Astrocyte (in vitro differentiated cells and primary cell): ENCODE results near the gene HLF. TPM values are rescaled to one million over a fixed set of nuclear protein-coding genes. Genes with fewer than 3 reads are reported as not detected.

ENCODE experiments used
- DNase-seq: peaks from one replicate; pipeline ENCODE4 v3.0.0-alpha.2; 2010; ENCODE audit warnings: low read depth
- FAIRE-seq: peaks from 2 replicates; lab custom pipeline; 2011; peaks lifted over from hg19 to GRCh38; lab: Jason Lieb, UNC
- H2AFZ ChIP-seq: 2 replicates; pipeline ENCODE4 v1.6.0; 2012; ENCODE audit warnings: low read depth, low read length, inconsistent platforms
- H3K27ac ChIP-seq: 2 replicates; pipeline ENCODE4 v1.5.1; 2011; ENCODE audit warnings: low read depth, low read length, inconsistent platforms
- H3K27me3 ChIP-seq: 2 replicates; pipeline ENCODE4 v1.6.0; 2011; ENCODE audit warnings: low read length, inconsistent platforms; ENCODE audit not compliant: insufficient read depth
- H3K36me3 ChIP-seq: 2 replicates; pipeline ENCODE4 v1.5.1; 2011; ENCODE audit warnings: low read length, inconsistent platforms; ENCODE audit not compliant: insufficient read depth
- H3K4me1 ChIP-seq: 2 replicates; pipeline ENCODE4 v1.5.1; 2011; ENCODE audit warnings: low read length, inconsistent platforms; ENCODE audit not compliant: insufficient read depth
- H3K4me2 ChIP-seq: 2 replicates; pipeline ENCODE4 v1.6.0; 2012; ENCODE audit warnings: low read length, inconsistent platforms
- H3K4me3 ChIP-seq: 2 replicates; pipeline ENCODE4 v1.5.1; 2011; ENCODE audit warnings: low read depth, mild to moderate bottlenecking, low read length, inconsistent platforms; ENCODE audit not compliant: insufficient read depth
- H3K79me2 ChIP-seq: 2 replicates; pipeline ENCODE4 v1.6.0; 2012; ENCODE audit warnings: mild to moderate bottlenecking, low read length, inconsistent platforms; ENCODE audit not compliant: insufficient read depth
- H3K9ac ChIP-seq: 2 replicates; pipeline ENCODE4 v1.6.0; 2012; ENCODE audit warnings: mild to moderate bottlenecking, low read length, inconsistent platforms
- H3K9me3 ChIP-seq: 2 replicates; pipeline ENCODE4 v1.5.1; 2012; ENCODE audit warnings: low read depth, mild to moderate bottlenecking, low read length, inconsistent platforms; ENCODE audit not compliant: insufficient read depth
- H4K20me1 ChIP-seq: 2 replicates; pipeline ENCODE4 v1.6.0; 2012; ENCODE audit warnings: low read length, inconsistent platforms; ENCODE audit not compliant: insufficient read depth
- H3K27ac Mint-ChIP-seq: one replicate; pipeline ENCODE4 v1.8.0; 2021; ENCODE audit warnings: mild to moderate bottlenecking, mixed read lengths; ENCODE audit not compliant: unreplicated experiment
- H3K27me3 Mint-ChIP-seq: one replicate; pipeline ENCODE4 v1.8.0; 2021; ENCODE audit warnings: low read depth, mixed read lengths; ENCODE audit not compliant: unreplicated experiment
- H3K36me3 Mint-ChIP-seq: one replicate; pipeline ENCODE4 v1.8.0; 2021; ENCODE audit warnings: low read depth, mixed read lengths; ENCODE audit not compliant: unreplicated experiment
- H3K4me1 Mint-ChIP-seq: one replicate; pipeline ENCODE4 v1.8.0; 2021; ENCODE audit warnings: low read depth, mixed read lengths; ENCODE audit not compliant: unreplicated experiment
- H3K4me3 Mint-ChIP-seq: one replicate; pipeline ENCODE4 v1.8.0; 2021; ENCODE audit warnings: mild to moderate bottlenecking, moderate library complexity, mixed read lengths; ENCODE audit not compliant: unreplicated experiment
- H3K9me3 Mint-ChIP-seq: one replicate; pipeline ENCODE4 v1.8.0; 2021; ENCODE audit warnings: mild to moderate bottlenecking, mixed read lengths; ENCODE audit not compliant: unreplicated experiment
- EZH2 ChIP-seq: IDR thresholded peaks from 2 replicates; pipeline ENCODE4 v1.6.1; 2012; ENCODE audit warnings: mild to moderate bottlenecking, low read length, inconsistent platforms; ENCODE audit not compliant: insufficient read depth
- total RNA-seq: library from RNA; stranded (reverse); gene quantifications from 2 replicates; pipeline ENCODE4 v1.2.1, GENCODE V29; 2021
- TF ChIP-seq, protein P1 (sequence below): IDR thresholded peaks from 2 replicates; pipeline ENCODE4 v1.5.1; 2011; ENCODE audit warnings: low read depth, mild to moderate bottlenecking, inconsistent platforms, low read length, moderate library complexity; ENCODE audit not compliant: insufficient read depth

The HLF gene
- total RNA-seq, 1 donor from 2014 or later, result not detected

DNA sequence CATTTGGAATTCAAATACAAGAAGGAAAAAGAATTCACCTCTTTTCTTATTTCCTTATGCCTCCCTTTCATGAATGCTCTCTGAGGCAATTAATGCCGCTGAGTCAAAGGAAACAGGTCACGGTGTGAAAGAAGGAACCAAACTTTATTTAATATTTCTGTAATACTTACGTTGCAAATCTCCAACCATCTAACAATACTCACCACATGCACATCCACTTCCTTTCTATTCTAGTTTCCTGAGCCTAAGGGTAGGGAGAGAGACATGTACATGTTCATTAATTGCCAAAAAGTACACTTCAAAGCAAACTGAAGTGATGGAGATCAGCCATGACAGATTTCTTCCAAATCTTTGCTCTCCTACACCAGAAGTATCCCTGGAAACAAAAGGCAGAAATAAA lies 47.9 kb upstream of the HLF start:
- H3K9me3 ChIP-seq, result no peaks in the 10 kb centered on the region
- no peaks in the 10 kb centered on the region for H3K4me1 Mint-ChIP-seq
- no peak overlapping the region for H3K9ac ChIP-seq
- H4K20me1 ChIP-seq, result no peaks in the 10 kb centered on the region
- H3K79me2 ChIP-seq, result no peaks in the 10 kb centered on the region
- H3K4me3 ChIP-seq, result no peak overlapping the region
- H3K9me3 Mint-ChIP-seq, result no peaks in the 10 kb centered on the region
- H2AFZ ChIP-seq, result no peak overlapping the region
- H3K4me2 ChIP-seq, result no peak overlapping the region
- DNase-seq, result no peak
- H3K27me3 ChIP-seq, result no peaks in the 10 kb centered on the region
- H3K4me3 Mint-ChIP-seq, result no peak overlapping the region
- H3K27me3 Mint-ChIP-seq, result no peaks in the 10 kb centered on the region
- H3K4me1 ChIP-seq, result no peaks in the 10 kb centered on the region
- TF ChIP-seq, protein P1, sequence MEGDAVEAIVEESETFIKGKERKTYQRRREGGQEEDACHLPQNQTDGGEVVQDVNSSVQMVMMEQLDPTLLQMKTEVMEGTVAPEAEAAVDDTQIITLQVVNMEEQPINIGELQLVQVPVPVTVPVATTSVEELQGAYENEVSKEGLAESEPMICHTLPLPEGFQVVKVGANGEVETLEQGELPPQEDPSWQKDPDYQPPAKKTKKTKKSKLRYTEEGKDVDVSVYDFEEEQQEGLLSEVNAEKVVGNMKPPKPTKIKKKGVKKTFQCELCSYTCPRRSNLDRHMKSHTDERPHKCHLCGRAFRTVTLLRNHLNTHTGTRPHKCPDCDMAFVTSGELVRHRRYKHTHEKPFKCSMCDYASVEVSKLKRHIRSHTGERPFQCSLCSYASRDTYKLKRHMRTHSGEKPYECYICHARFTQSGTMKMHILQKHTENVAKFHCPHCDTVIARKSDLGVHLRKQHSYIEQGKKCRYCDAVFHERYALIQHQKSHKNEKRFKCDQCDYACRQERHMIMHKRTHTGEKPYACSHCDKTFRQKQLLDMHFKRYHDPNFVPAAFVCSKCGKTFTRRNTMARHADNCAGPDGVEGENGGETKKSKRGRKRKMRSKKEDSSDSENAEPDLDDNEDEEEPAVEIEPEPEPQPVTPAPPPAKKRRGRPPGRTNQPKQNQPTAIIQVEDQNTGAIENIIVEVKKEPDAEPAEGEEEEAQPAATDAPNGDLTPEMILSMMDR, result no peak
- TF ChIP-seq EZH2, result no peak
- no peak overlapping the region for H3K27ac ChIP-seq
- H3K36me3 ChIP-seq, result no peaks in the 10 kb centered on the region
- no peaks in the 10 kb centered on the region for H3K36me3 Mint-ChIP-seq
- FAIRE-seq, result no peak
- no peak overlapping the region for H3K27ac Mint-ChIP-seq

DNA sequence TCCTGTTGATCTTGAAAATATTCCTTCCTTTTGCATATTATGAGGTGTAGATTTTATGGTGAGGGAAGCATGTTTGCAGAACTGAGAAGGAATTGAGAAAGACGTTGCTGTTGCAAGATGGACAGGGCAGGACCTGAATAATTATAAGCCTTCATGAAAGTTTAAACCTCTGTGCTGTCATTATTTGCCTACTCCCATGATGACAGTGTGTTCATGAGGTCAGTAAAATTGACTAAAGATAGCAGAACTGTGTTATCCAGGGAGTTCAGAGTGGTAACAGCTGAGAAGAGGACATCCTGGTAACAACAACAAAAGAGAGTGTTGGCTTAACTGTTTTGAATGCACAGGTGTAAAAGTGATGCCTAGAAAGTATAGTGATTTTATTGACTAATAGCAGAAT lies 45.3 kb upstream of the HLF start:
- no peak for FAIRE-seq
- H3K4me3 Mint-ChIP-seq, result no peak overlapping the region

DNA sequence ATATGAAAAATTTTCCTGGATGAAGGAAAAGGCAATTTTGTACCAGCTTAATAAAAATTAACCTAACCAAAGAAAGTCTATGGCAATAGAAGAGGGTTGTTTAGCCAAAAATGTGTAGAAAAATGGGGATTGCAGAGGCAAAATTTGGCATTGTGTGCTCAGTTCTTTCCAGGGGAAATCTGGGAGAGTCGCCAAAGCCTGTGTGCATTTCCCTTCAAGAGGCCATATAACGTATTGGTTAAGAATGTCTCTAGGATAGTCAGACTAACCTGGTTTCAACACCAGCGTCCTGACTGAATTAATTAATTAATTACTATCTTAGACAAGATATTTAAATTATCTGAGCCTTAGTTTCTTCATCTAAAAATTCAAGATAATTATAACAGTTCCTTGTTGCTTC lies 44.8 kb upstream of the HLF start:
- Mint-ChIP-seq H3K4me3 (no peak overlapping the region), H3K27ac (no peak overlapping the region), H3K27me3 (no peaks in the 10 kb centered on the region), H3K9me3 (no peaks in the 10 kb centered on the region), H3K4me1 (no peaks in the 10 kb centered on the region), H3K36me3 (no peaks in the 10 kb centered on the region)
- Histone ChIP-seq H2AFZ (no peak overlapping the region), H3K4me3 (no peak overlapping the region), H3K4me1 (no peaks in the 10 kb centered on the region), H3K9me3 (no peaks in the 10 kb centered on the region), H3K9ac (no peak overlapping the region), H3K27me3 (no peaks in the 10 kb centered on the region), H4K20me1 (no peaks in the 10 kb centered on the region), H3K27ac (no peak overlapping the region), H3K36me3 (no peaks in the 10 kb centered on the region), H3K79me2 (no peaks in the 10 kb centered on the region), H3K4me2 (no peak overlapping the region)
- FAIRE-seq, result no peak
- DNase-seq, result no peak
- no peak for TF ChIP-seq EZH2
- TF ChIP-seq, protein P1, result no peak

More for the DNA sequence above, 45.3 kb upstream of the HLF start:
- Histone ChIP-seq H3K4me3 (no peak overlapping the region), H3K27ac (no peak overlapping the region), H3K27me3 (no peaks in the 10 kb centered on the region), H4K20me1 (no peaks in the 10 kb centered on the region), H3K9ac (no peak overlapping the region), H3K36me3 (no peaks in the 10 kb centered on the region), H3K9me3 (no peaks in the 10 kb centered on the region), H2AFZ (no peak overlapping the region), H3K79me2 (no peaks in the 10 kb centered on the region), H3K4me2 (no peak overlapping the region), H3K4me1 (no peaks in the 10 kb centered on the region)
- no peak for DNase-seq
- H3K27ac Mint-ChIP-seq, result no peak overlapping the region
- TF ChIP-seq, protein P1, result no peak
- H3K9me3 Mint-ChIP-seq, result no peaks in the 10 kb centered on the region
- H3K27me3 Mint-ChIP-seq, result no peaks in the 10 kb centered on the region
- H3K36me3 Mint-ChIP-seq, result no peaks in the 10 kb centered on the region
- H3K4me1 Mint-ChIP-seq, result no peaks in the 10 kb centered on the region
